ENCODE data around the gene CUL4B.

GRCh38 chrX:120486786-120487185 lies 74.0 kb downstream of the CUL4B start:
- TF ChIP-seq POLR2AphosphoS5 (IDR thresholded peaks at IDR 0.05; ENCODE audit: low read depth, low read length) (no peak), POLR2A (IDR thresholded peaks at IDR 0.05; ENCODE audit: low read depth, low read length) (no peak)
